HUDEP-2 (cell line): Measurements from ENCODE around the gene SLC34A1.
"Not testable (repeated sequence)": the region's sequence is repeated elsewhere in the genome, so short reads cannot be mapped to it uniquely, and the experiment has no call there.

Experiments used
- DNase-seq, 76 experiments: peaks; one replicate each; lab custom pipeline; 2025; ENCODE audit not compliant: unreplicated experiment in 76 of 76; lab: John Stamatoyannopoulos, UW

Gene SLC34A1

GRCh38 chr5:177354711-177355110 lies 29.5 kb upstream of the SLC34A1 start:
- no peak for DNase-seq

GRCh38 chr5:177355162-177355867 lies 28.9 kb upstream of the SLC34A1 start:
- DNase-seq = no peak

DNA sequence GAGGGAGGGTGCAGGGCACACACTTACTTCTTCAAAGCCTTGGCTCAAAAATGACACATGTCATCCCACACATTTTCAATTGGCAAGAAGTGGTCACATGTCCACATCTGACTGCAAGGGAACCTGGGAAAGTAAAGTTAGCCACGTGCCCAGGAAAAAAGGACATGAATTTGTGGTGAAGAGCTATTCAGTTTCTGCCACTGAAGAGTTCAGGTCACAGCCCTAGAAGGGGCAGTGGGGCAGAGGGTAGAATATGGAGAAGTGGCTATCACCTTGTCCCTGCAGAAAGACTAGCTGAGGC lies 28.4 kb upstream of the SLC34A1 start:
- DNase-seq = peak in 3 of 76 experiments; percentile 7 to 47 (median 34)

GRCh38 chr5:177356746-177357145 lies 27.5 kb upstream of the SLC34A1 start:
- peak in 13 of 76 experiments; percentile 3 to 55 (median 22) for DNase-seq

GRCh38 chr5:177357146-177357458 lies 27.1 kb upstream of the SLC34A1 start:
- DNase-seq = peak in 10 of 76 experiments; percentile 17 to 58 (median 38)

- DNase-seq = peak in 73 of 76 experiments; percentile 32 to 90 (median 69)
These were observed 26.5 kb upstream of the SLC34A1 start, which contains the start of gene RGS14 for GRCh38 chr5:177357459-177358351. TSS of gene RGS14 (plus strand) at chr5:177357924. CDS start at chr5:177358025, 101 bp downstream.

- DNase-seq = peak in 11 of 76 experiments; percentile 6 to 64 (median 33)
These were observed 25.8 kb upstream of the SLC34A1 start for GRCh38 chr5:177358370-177358819.

- DNase-seq = peak in 3 of 76 experiments; percentile 15 to 26 (median 25)
These were observed 24.8 kb upstream of the SLC34A1 start for GRCh38 chr5:177359451-177359851.

GRCh38 chr5:177359860-177360259 lies 24.4 kb upstream of the SLC34A1 start:
- no peak for DNase-seq

DNA sequence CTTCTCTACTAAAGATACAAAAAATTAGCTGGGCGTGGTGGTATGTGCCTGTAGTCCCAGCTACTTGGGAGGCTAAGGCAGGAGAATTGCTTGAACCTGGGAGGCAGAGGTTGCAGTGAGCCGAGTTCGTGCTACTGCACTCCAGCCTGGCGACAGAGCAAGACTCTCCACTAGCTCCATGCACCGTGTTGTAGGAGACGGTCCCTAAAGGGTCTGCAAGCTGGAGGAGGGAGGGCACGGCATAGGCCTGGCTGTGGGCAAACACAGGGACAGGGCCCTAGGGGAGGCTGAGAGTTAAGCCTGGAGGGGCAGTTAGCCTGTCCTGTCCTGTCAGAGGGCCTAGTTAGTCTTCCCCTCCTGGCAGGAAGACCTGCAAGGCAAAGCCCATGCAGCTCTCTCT lies 23.5 kb upstream of the SLC34A1 start:
- DNase-seq = not testable (repeated sequence)

- DNase-seq = no peak
These were observed 22.6 kb upstream of the SLC34A1 start for GRCh38 chr5:177361418-177362291.

DNA sequence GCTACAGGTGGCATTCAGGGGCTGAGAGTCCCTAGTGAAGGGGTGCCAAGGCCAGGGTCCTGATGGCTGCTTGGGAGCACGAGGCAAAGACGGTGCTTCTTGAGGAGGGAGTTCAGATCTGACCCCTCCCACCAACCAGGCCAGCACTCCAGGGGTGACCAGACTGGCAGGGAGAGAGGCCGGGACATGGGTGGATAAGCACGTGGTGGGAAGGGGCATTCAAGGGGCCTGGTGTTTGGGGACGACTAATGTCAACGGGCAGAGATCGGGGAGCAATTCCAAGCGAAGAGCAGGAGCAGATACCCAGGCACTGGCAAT lies 22.0 kb upstream of the SLC34A1 start:
- DNase-seq = no peak

DNA sequence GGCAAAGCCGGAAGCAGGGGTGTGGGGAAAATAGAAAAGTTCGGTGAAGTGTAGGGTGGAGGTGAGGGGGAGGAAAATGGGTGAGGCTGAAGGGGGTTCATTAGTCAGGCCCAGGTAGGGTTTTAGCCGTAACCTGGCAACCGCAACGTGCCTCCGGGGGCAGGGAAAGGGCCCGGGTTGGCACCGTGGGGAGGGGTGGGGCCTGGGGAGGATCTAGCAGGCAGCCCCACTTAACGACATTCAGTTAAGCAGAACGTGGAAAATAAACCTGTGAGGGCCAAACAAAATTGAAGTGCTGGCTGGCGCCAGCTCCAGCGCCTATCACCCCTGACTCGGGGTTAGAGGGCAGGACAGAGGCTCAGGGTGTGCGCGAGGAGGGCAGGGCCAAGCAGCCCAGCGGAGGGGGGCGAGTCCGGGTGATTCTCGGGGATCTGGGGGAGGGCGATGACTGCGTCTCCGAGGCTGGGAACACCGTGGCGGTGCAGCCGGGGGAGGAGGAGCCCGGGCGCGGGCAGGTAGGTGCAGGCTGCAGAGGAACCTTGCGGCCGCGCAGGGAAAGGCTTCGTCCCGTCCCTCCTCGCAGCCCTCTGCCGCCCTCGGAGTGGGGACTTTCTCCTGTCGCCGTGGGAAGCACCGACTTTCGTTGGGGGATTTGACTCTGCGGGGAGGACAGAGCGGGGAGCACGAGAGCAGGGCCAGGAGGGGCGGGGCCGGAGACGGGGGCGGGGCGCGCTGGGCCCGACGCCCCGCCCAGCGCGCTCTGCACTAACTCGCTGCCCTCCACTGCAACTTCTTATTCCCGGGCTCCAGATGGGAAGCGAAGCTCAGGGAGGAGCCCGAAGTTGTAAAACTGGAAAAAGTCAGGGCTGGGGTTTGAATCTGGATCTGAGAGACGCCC lies 21.4 kb upstream of the SLC34A1 start:
- DNase-seq = peak in 74 of 76 experiments; percentile 29 to 95 (median 76)

- no peak for DNase-seq
These were observed 20.7 kb upstream of the SLC34A1 start for GRCh38 chr5:177363565-177363964.

DNA sequence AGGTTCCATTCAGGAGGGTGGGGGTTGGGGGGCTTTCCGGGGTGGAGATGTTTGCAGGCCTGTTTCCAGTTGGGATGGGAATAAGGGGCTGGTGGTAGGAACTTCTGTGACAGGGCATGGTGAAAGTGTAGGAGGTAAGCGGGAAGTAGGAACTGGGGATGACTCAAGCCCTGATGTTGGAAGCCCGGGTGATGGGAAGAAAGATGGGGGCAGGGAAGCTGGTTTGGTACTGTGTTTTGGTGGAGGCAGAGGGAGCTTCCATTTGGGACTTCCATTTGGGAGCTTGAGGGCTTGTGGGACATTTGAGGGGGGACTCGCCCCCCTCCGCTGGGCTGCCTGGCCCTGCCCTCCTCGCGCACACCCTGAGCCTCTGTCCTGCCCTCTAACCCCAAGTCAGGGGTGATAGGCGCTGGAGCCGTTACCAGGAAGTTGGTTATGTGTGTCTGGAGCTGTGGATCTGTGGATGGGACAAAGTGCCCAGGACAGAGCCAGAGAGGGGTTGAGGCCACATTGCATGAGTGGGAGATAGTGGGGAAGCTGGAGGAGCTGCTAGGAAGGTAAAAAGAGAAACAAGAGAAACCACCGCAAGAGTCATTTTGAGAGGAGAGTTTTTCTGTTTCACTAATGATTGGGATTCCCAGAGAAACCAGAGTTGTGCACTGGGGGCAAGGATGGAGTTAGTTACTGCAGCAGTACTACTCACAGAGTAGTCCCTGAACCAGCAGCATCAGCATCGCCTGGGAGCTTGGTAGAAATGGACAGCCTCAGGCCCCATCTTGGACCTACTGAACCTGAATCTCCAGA lies 19.9 kb upstream of the SLC34A1 start:
- no peak for DNase-seq

DNA sequence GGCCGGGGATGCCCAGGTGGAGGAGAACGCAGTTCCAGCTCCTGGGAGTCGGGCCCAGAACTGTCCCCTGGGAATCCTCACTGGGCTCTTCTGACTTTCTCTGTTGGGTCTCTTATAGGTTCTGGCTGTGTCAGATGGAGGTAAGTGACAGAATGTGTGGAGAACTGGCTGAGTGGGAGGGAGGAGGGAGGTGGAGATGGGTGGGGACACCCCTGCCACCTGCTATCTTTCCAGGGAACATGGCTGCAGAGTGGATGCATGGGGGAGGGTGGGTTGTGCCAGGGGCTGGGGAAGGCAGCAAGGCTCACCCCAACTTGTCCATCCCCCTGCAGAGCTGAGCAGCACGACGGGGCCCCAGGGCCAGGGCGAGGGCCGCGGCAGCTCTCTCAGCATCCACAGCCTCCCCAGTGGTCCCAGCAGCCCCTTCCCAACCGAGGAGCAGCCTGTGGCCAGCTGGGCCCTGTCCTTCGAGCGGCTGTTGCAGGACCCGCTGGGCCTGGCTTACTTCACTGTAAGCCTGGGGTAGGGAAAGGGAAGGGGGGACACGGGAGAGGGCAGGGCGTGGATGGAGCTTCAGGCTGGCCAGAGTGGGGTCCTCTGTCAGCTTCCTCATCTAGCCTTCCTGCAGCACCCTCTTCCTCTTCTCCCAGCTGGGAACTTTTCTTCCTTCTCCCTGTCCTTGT lies 18.2 kb upstream of the SLC34A1 start:
- DNase-seq = no peak

- peak in 66 of 76 experiments; percentile 11 to 82 (median 50) for DNase-seq
These were observed 17.5 kb upstream of the SLC34A1 start for GRCh38 chr5:177366528-177367322.
